ENCODE data around the gene SPTBN4.

Gene SPTBN4

GRCh38 chr19:40567750-40568494, 101.1 kb downstream of the SPTBN4 start:
- DNase-seq = no peak

GRCh38 chr19:40570313-40571004, 103.7 kb downstream of the SPTBN4 start:
- DNase-seq = peak; percentile 54 to 84

- no peak for DNase-seq
These were observed 104.2 kb downstream of the SPTBN4 start for GRCh38 chr19:40571005-40571318.

GRCh38 chr19:40571831-40572495, 105.2 kb downstream of the SPTBN4 start:
- DNase-seq = no peak

- DNase-seq = no peak
These were observed 108.5 kb downstream of the SPTBN4 start for GRCh38 chr19:40575326-40575725.

- no peak for DNase-seq
These were observed 109.4 kb downstream of the SPTBN4 start for GRCh38 chr19:40576151-40576584.

GRCh38 chr19:40576585-40577451, 110.0 kb downstream of the SPTBN4 start, which contains the start of gene SHKBP1:
TSS of gene SHKBP1 (plus strand) at chr19:40576873. CDS start at chr19:40576900, 27 bp downstream.
- DNase-seq = peak; percentile 78 to 87

- DNase-seq = no peak
These were observed 111.7 kb downstream of the SPTBN4 start for GRCh38 chr19:40578442-40578908.

GRCh38 chr19:40580619-40581018, 113.8 kb downstream of the SPTBN4 start:
- no peak for DNase-seq

- no peak for DNase-seq
These were observed 114.7 kb downstream of the SPTBN4 start for GRCh38 chr19:40581531-40581930.

GRCh38 chr19:40582467-40582866, 115.7 kb downstream of the SPTBN4 start:
- DNase-seq = no peak

GRCh38 chr19:40583283-40583682, 116.5 kb downstream of the SPTBN4 start:
- DNase-seq = no peak

- DNase-seq = no peak
These were observed 117.2 kb downstream of the SPTBN4 start for GRCh38 chr19:40584007-40584406.

- peak in 1 of 2 donors; percentile 37 for DNase-seq
These were observed 118.6 kb downstream of the SPTBN4 start for GRCh38 chr19:40585241-40585981.

GRCh38 chr19:40585982-40586422, 119.2 kb downstream of the SPTBN4 start:
- no peak for DNase-seq

GRCh38 chr19:40586611-40587010, 119.8 kb downstream of the SPTBN4 start:
- DNase-seq = no peak

- no peak for DNase-seq
These were observed 121.5 kb downstream of the SPTBN4 start for GRCh38 chr19:40588110-40588854.

- no peak for DNase-seq
These were observed 122.2 kb downstream of the SPTBN4 start for GRCh38 chr19:40588926-40589569.

GRCh38 chr19:40589591-40590429, 123.0 kb downstream of the SPTBN4 start:
- DNase-seq = no peak

All from bone marrow (tissue), 2 donors.